Testis (tissue), 2 donors: ENCODE results near the gene MAGEF1.

Experiments
- CTCF ChIP-seq, 3 experiments: fragments of 450-650 bp in 2 of 3; fragments of 200-600 bp in 1 of 3; sonication (generic) in 1 of 3; IDR thresholded peaks; one replicate each; pipeline ENCODE4 v1.5.1; 2016 to 2019; ENCODE audit warnings: antibody characterized with exemption in 3 of 3, mild to moderate bottlenecking in 2 of 3, moderate library complexity in 1 of 3
- POLR2A ChIP-seq: fragments of 450-650 bp; IDR thresholded peaks from one replicate; pipeline ENCODE4 v1.6.1; 2017; ENCODE audit warnings: antibody characterized with exemption, mild to moderate bottlenecking, moderate library complexity

DNA sequence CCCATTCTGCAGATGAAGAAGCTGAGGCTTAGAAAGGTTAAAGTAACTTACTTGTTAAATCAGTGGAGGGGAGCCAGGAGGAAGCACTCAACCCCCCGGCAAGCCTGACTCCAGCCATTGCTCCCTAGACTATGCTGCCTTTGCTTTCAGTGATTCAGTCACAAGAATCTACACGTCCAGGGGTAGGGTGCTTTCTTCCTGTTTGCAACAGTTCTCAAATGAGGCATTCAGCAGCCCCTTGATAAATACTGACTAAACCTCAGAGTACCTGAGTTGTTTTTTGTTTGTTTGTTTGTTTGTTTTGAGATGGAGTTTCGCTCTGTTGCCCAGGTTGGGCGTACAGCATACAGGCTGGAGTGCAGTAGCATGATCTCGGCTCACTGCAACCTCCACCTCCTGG is 28.6 kb downstream of the MAGEF1 start:
- TF ChIP-seq CTCF (IDR thresholded peaks at IDR 0.05) (no peak), POLR2A (no peak)
